HepG2 (cell line): ENCODE measurements around the gene TOX4. TPM values are rescaled to one million over a fixed set of nuclear protein-coding genes. Genes with fewer than 3 reads are reported as not detected.

ENCODE experiments used
- ATF6 ChIP-seq: sonication (generic); formaldehyde crosslinking; conservative IDR thresholded peaks from 2 replicates; pipeline ENCODE4 v1.4.0; 2020; ENCODE audit warnings: missing genetic modification reagents
- CENPT ChIP-seq: sonication (generic); formaldehyde crosslinking; IDR thresholded peaks from 2 replicates; pipeline ENCODE4 v1.8.0; 2022; ENCODE audit warnings: low read depth, mild to moderate bottlenecking, moderate library complexity, missing genetic modification reagents
- FOXM1 ChIP-seq: sonication (generic); formaldehyde crosslinking; IDR thresholded peaks from 2 replicates; pipeline ENCODE4 v1.5.0; 2020; ENCODE audit warnings: missing genetic modification reagents
- GATAD2A ChIP-seq: IDR thresholded peaks from 2 replicates; pipeline ENCODE4 v1.6.1; 2016
- GFI1 ChIP-seq: sonication (generic); formaldehyde crosslinking; IDR thresholded peaks from 2 replicates; pipeline ENCODE4 v1.5.0; 2020; ENCODE audit warnings: missing genetic modification reagents, mild to moderate bottlenecking, borderline replicate concordance
- HNF4A ChIP-seq: sonication (generic); formaldehyde crosslinking; IDR thresholded peaks from 2 replicates; pipeline ENCODE4 v1.4.0; 2020; ENCODE audit warnings: missing genetic modification reagents
- RFX1 ChIP-seq: fragments of 450-650 bp; IDR thresholded peaks from 2 replicates; pipeline ENCODE4 v1.6.1; 2017
- SALL1 ChIP-seq: sonication (generic); formaldehyde crosslinking; IDR thresholded peaks from 2 replicates; pipeline ENCODE4 v1.8.0; 2022; ENCODE audit warnings: mild to moderate bottlenecking, missing genetic modification reagents
- TARDBP ChIP-seq: sonication (generic); formaldehyde crosslinking; IDR thresholded peaks from 2 replicates; pipeline ENCODE4 v1.8.0; 2022; ENCODE audit warnings: mild to moderate bottlenecking, missing genetic modification reagents
- UBTF ChIP-seq: sonication (generic); formaldehyde crosslinking; IDR thresholded peaks from 2 replicates; pipeline ENCODE4 v1.4.0; 2020; ENCODE audit warnings: mild to moderate bottlenecking, missing genetic modification reagents
- ZBED4 ChIP-seq: sonication (generic); formaldehyde crosslinking; IDR thresholded peaks from 2 replicates; pipeline ENCODE4 v1.4.0; 2020; ENCODE audit warnings: missing genetic modification reagents, borderline replicate concordance
- ZBTB14 ChIP-seq: sonication (generic); formaldehyde crosslinking; IDR thresholded peaks from 2 replicates; pipeline ENCODE4 v1.4.0; 2020; ENCODE audit warnings: missing genetic modification reagents
- ZBTB2 ChIP-seq: sonication (generic); formaldehyde crosslinking; IDR thresholded peaks from 2 replicates; pipeline ENCODE4 v1.8.0; 2022; ENCODE audit warnings: low read depth, missing genetic modification reagents
- ZBTB34 ChIP-seq: sonication (generic); formaldehyde crosslinking; IDR thresholded peaks from 2 replicates; pipeline ENCODE4 v1.8.0; 2022; ENCODE audit warnings: mild to moderate bottlenecking, missing genetic modification reagents
- ZNF251 ChIP-seq: sonication (generic); formaldehyde crosslinking; IDR thresholded peaks from 2 replicates; pipeline ENCODE4 v1.9.0; 2021; ENCODE audit warnings: mild to moderate bottlenecking, missing genetic modification reagents
- ZNF691 ChIP-seq: sonication (generic); formaldehyde crosslinking; IDR thresholded peaks from 2 replicates; pipeline ENCODE4 v1.4.0; 2020; ENCODE audit warnings: missing genetic modification reagents, low read depth, mild to moderate bottlenecking, borderline replicate concordance
- ZNF761 ChIP-seq: sonication (generic); formaldehyde crosslinking; conservative IDR thresholded peaks from 2 replicates; pipeline ENCODE4 v1.4.0; 2020; ENCODE audit warnings: mild to moderate bottlenecking, missing genetic modification reagents
- polyA plus RNA-seq, 8 experiments: library from polyadenylated mRNA; depleted of rRNA in 3 of 8; stranded (reverse) in 7 of 8; unstranded in 1 of 8; fragments of >200 nt; fragmentation: Illumina TruSeq in 4 of 8; extraction: Trizol in 4 of 8; gene quantifications; 2 replicates each; pipeline versions ENCODE4 v1.2.1 to v1.2.3, GENCODE V29; 2011 to 2016; ENCODE audit warnings: low read depth in 4 of 8, missing spikeins in 1 of 8, mixed read lengths in 1 of 8; ENCODE audit not compliant: insufficient read depth in 1 of 8
- total RNA-seq, 5 experiments: library from RNA; depleted of rRNA; stranded (reverse); fragments of >200 nt; fragmentation: Illumina TruSeq; extraction: Trizol; gene quantifications; 2 replicates each; pipeline ENCODE4 v1.2.3, GENCODE V29; 2016; ENCODE audit warnings: low read depth in 1 of 5

TOX4 gene
- total and polyA plus RNA-seq, 2 of the 13 experiments (the other 11 are each of a cell fraction or from before 2014, with no cell fraction given): 71.8 to 163 TPM

- peak; percentile 33; the same call in 1 of the 2 replicates for TF ChIP-seq SALL1
- no peak for TF ChIP-seq ZNF251 (CRISPR knock-in tag)
- no peak for TF ChIP-seq CENPT (CRISPR knock-in tag)
- no peak for TF ChIP-seq ZBTB2 (CRISPR knock-in tag)
- TF ChIP-seq ZNF761: no peak
- TF ChIP-seq ZNF691: no peak
- TF ChIP-seq ZBED4 (CRISPR knock-in tag): no peak
- TF ChIP-seq GATAD2A (CRISPR knock-in tag): peak; percentile 25; the same call in 1 of the 2 replicates
- TF ChIP-seq TARDBP (CRISPR knock-in tag): no peak
- no peak for TF ChIP-seq RFX1
- peak; percentile 53 for TF ChIP-seq HNF4A (CRISPR knock-in tag)
- no peak for TF ChIP-seq ZBTB34
- TF ChIP-seq ZBTB14: no peak
- TF ChIP-seq ATF6 (CRISPR knock-in tag): no peak
- TF ChIP-seq UBTF (CRISPR knock-in tag): no peak
- no peak for TF ChIP-seq GFI1 (CRISPR knock-in tag)
- TF ChIP-seq FOXM1: no peak
Measured at GRCh38 chr14:21514341-21514740, 37.3 kb downstream of the TOX4 start (continued).
